Peyer's patch (tissue), 4 donors: ENCODE results near the gene PRSS8. TPM values are rescaled to one million over a fixed set of nuclear protein-coding genes. Genes with fewer than 3 reads are reported as not detected.
A peak's percentile ranks its signal among the peaks of the same experiment; 100 is the strongest.
"Not testable (repeated sequence)": the region's sequence is repeated elsewhere in the genome, so short reads cannot be mapped to it uniquely, and the experiment has no call there.

Experiments
- DNase-seq, 3 donors: peaks; one replicate each; pipeline ENCODE4 v3.0.0-alpha.2; 2017 to 2019
- H3K27ac ChIP-seq, 4 donors: fragments of 200-600 bp; sonication (generic); one replicate each; pipeline ENCODE4 v1.5.1; 2016 to 2019
- H3K27me3 ChIP-seq, 2 donors: fragments of 200-600 bp; sonication (generic); one replicate each; pipeline ENCODE4 v1.5.1; 2019
- H3K36me3 ChIP-seq, 3 donors: fragments of 200-600 bp; sonication (generic); one replicate each; pipeline ENCODE4 v1.5.1; 2016 to 2019
- H3K4me1 ChIP-seq, 4 donors: fragments of 200-600 bp; sonication (generic); one replicate each; pipeline ENCODE4 v1.5.1; 2016 to 2019
- H3K4me3 ChIP-seq, 4 donors: fragments of 200-600 bp; sonication (generic); 1 replicate in 3 of 4; 2 replicates in 1 of 4; pipeline ENCODE4 v1.5.1; 2016 to 2019; ENCODE audit warnings: mild to moderate bottlenecking in 1 of 4
- H3K9me3 ChIP-seq, 4 donors: fragments of 200-600 bp; sonication (generic); one replicate each; pipeline ENCODE4 v1.5.1; 2016 to 2019; ENCODE audit warnings: mild to moderate bottlenecking in 1 of 4
- POLR2A ChIP-seq, 2 donors: fragments of 450-650 bp; IDR thresholded peaks; one replicate each; pipeline ENCODE4 v1.5.1; 2017; ENCODE audit warnings: antibody characterized with exemption in 2 of 2, mild to moderate bottlenecking in 2 of 2, moderate library complexity in 2 of 2
- total RNA-seq, 4 donors: library from RNA; depleted of rRNA; stranded (reverse); fragments of >200 nt; gene quantifications; one replicate each; pipeline ENCODE4 v1.1.0, GENCODE V29; 2016
- TF ChIP-seq, protein P1 (sequence below), 6 experiments: fragments of 450-650 bp in 4 of 6; fragments of 200-600 bp in 2 of 6; sonication (generic) in 1 of 6; IDR thresholded peaks; one replicate each; pipeline ENCODE4 v1.5.1; 2017 to 2019; ENCODE audit warnings: antibody characterized with exemption in 6 of 6, mild to moderate bottlenecking in 3 of 6, moderate library complexity in 1 of 6

Gene PRSS8
- total RNA-seq, 4 donors from 2014 or later, result 27.2 to 666 (median 549) TPM

DNA sequence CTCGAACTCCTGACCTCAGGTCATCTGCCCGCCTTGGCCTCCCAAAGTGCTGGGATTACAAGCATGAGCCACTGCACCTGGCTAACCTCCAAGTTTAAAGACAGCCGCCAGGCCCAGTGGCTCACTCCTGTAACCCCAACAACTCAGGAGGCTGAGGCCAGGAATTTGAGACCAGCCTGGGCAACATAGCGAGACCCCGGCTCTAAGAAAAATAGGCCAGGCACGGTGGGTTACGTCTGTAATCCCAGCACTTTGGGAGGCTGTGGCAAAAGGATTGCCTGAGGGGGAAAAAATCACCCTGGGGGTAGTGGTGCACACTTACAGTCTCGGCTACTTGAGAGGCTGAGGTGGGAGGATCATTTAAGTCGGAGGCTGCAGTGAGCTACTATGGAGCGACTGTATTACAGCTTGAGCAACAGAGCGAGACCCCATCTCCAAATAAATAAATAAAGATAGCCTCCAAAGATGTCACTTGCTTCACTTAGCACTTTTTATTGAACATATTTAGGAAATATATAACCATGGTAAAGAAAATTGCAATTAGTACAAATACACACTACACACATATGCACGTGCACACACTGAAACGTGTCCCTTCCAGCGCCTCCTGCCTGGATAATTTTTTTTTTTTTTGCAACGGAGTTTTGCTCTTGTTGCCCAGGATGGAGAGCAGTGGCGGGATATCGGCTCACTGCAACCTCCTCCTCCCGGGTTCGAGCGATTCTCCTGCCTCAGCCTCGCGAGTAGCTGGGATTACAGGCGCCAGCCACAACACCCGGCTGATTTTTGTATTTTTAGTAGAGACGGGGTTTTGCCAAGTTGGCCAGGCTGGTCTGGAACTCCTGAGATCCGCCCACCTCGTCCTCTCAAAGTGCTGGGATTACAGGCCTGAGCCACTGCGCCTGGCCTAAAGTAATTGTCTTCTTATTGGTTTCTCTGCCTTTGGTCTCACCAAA, 28.7 kb downstream of the PRSS8 start:
- H3K4me3 ChIP-seq, result no peak overlapping the region
- no peak for TF ChIP-seq POLR2A (IDR thresholded peaks at IDR 0.05)
- TF ChIP-seq, protein P1, sequence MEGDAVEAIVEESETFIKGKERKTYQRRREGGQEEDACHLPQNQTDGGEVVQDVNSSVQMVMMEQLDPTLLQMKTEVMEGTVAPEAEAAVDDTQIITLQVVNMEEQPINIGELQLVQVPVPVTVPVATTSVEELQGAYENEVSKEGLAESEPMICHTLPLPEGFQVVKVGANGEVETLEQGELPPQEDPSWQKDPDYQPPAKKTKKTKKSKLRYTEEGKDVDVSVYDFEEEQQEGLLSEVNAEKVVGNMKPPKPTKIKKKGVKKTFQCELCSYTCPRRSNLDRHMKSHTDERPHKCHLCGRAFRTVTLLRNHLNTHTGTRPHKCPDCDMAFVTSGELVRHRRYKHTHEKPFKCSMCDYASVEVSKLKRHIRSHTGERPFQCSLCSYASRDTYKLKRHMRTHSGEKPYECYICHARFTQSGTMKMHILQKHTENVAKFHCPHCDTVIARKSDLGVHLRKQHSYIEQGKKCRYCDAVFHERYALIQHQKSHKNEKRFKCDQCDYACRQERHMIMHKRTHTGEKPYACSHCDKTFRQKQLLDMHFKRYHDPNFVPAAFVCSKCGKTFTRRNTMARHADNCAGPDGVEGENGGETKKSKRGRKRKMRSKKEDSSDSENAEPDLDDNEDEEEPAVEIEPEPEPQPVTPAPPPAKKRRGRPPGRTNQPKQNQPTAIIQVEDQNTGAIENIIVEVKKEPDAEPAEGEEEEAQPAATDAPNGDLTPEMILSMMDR (IDR thresholded peaks at IDR 0.05), result no peak
- H3K4me1 ChIP-seq, result peaks cover 0 to 19% (median 11%) of the 10 kb centered on the region in 4 donors
- H3K9me3 ChIP-seq, result no peaks in the 10 kb centered on the region
- H3K36me3 ChIP-seq, result peaks cover 0 to 23% (median 0%) of the 10 kb centered on the region in 3 donors
- no peak for DNase-seq
- H3K27me3 ChIP-seq, result no peaks in the 10 kb centered on the region
- peak overlapping the region in 1 of 4 donors; percentile 16 for H3K27ac ChIP-seq

DNA sequence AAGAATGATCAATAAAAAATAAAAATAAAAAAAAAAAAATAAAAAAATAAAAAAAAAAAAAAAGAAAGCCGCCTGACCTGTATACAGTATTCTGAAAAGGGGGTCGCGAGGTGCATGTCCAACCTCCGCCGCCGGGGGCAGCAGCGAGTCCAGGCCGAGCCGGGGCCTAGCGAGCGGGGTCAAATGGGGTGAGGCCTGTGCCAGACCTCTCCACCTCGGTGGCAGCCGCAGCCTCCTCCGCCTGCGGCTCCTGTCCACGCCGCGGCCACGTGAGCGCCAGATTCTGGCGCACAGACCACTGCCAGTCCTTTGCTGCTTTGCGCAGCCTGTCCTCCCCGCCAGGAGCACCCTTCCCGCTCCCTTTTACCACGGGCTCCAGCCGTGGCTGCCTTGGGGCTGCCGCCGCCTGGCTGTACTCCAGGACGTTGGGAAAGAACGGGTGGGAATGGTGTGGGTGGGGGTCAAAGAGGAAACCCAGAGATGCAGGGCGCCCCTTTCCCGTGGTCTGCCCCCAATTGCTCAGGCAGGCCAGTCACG, 29.8 kb downstream of the PRSS8 start:
- no peak for TF ChIP-seq POLR2A (IDR thresholded peaks at IDR 0.05)
- TF ChIP-seq, protein P1 (IDR thresholded peaks at IDR 0.05), result peak; percentile 76 to 86 (median 82)
- H3K4me1 ChIP-seq, result peaks cover 0 to 19% (median 11%) of the 10 kb centered on the region in 4 donors
- no peaks in the 10 kb centered on the region for H3K27me3 ChIP-seq
- no peaks in the 10 kb centered on the region for H3K9me3 ChIP-seq
- DNase-seq, result peak; percentile 83 to 92 (median 89)
- peak overlapping the region in 3 of 4 donors; percentile 23 to 46 (median 32) for H3K27ac ChIP-seq
- peak overlapping the region in 1 of 4 donors; percentile 25 for H3K4me3 ChIP-seq
- peaks cover 0 to 13% (median 0%) of the 10 kb centered on the region in 3 donors for H3K36me3 ChIP-seq

DNA sequence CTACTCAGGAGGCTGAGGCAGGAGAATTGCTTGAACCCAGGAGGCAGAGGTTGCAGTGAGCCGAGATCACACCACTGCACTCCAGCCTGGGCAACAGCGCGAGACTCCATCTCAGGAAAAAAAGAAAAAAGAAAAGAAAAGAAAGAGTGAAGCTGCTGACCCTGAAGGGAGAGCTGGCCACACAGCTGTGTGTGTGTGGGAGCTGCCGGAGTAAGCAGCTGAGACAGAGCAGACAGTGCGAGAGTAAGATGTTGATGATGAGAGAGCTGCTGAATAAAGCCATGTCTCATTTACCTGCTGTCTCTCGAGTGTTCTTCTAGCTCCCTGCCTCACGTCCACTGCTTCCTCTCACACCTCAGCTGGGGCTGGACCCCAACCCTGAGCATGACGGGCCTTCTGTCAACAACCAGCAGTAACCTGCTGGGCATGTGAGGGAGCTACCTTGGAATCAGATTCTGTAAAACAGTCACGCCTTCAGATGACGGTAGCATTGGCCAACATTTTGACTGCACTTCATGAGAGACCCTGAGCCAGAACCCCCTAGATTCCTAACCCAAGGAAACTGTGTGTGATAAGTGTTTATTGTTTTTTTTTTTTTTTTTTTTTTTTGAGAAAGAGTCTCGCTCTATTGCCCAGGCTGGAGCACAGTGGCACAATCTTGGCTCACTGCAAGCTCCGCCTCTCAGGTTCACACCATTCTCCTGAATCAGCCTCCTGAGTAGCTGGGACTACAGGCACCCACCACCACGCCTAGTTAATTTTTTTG, 34.5 kb downstream of the PRSS8 start:
- H3K27ac ChIP-seq, H3K4me3 ChIP-seq, H3K9me3 ChIP-seq, H3K4me1 ChIP-seq, DNase-seq, H3K27me3 ChIP-seq, H3K36me3 ChIP-seq: not testable (repeated sequence)

DNA sequence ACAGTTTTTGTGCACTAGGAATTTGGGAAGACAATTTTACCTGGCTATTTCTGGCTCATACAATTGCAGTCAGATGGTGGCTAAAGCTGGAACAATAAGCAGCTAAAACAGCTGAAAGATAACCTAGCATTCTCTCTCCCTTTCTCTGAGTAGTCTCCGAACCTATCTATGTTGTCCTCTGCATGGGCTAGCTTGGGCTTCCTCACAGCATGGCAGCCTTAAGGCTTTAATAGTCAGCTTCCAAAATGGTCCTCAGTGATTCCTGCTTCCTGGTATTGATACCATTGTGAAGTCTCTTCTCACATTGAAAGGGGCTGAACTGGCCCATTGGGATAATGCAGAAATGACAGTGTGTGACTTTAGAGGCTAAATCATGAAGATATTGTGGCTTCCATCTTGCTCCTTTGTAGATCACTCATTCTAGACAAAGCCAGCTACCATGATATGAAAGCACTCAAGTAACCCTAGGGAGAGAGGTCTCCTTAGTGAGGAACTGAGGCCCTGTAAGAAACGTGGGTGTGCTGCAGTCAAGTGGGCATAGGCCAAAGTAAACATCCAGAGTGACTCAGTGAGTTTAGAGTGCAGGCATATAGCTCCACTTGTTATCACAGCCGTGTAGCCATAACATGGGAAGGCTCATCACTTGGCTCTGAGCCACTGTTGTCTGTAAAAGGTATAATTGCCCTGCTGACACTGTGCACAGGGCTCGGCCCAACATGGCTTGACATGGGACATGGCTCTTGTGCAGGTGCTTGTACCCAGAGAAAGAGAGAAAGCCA, 35.5 kb downstream of the PRSS8 start:
- TF ChIP-seq POLR2A (IDR thresholded peaks at IDR 0.05), result no peak
- TF ChIP-seq, protein P1 (IDR thresholded peaks at IDR 0.05), result no peak
- Histone ChIP-seq H3K27ac (no peak overlapping the region), H3K27me3 (no peaks in the 10 kb centered on the region), H3K9me3 (no peaks in the 10 kb centered on the region), H3K36me3 (no peaks in the 10 kb centered on the region), H3K4me1 (peaks cover 0 to 12% (median 7%) of the 10 kb centered on the region in 4 donors), H3K4me3 (no peak overlapping the region)
- DNase-seq, result peak in 1 of 3 donors; percentile 47

DNA sequence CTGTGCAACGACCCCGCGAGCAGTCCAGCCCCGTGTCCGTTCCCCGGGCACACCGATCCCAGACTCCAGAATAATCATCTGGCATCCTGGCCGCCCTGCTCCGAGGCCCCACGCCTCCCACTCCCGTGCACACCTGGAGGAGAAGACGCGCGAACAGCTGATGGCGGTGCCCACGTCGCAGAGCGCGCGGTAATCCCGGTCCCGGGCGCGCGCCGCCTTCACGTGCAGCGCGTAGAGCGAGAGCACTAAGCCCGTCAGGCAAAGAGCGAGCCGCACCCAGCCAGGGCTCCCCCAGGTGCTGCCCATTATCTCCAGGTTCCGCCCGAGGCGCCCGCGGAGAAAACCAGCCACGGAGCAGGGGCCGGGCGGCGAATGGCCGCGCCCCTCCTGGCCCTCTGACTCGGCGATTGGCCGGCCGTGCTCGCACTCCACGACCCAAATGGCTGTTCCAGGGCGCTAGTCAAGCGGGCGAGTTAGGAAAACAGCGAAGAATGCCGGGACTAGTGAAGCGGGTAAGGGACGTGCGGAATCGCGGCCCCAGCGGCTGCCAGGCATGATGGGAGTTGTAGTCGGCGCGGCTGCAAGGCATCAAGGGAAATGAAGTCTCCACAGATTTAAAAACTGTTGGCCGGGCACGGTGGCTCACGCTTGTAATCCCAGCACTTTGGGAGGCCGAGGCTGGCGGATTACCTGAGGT, 41.0 kb downstream of the PRSS8 start, which contains the start of gene VKORC1:
Gene VKORC1 (minus strand): TSS at position 374 of the 697 bp plus-strand sequence. CDS start 68 bp downstream, at position 306.
- Histone ChIP-seq H3K4me1 (peaks cover 0 to 19% (median 13%) of the 10 kb centered on the region in 4 donors), H3K27me3 (no peaks in the 10 kb centered on the region), H3K36me3 (peaks cover 0 to 19% (median 0%) of the 10 kb centered on the region in 3 donors), H3K27ac (peak within 1 kb of the TSS; percentile 85 to 91 (median 88)), H3K4me3 (peak within 1 kb of the TSS; percentile 70 to 79 (median 74)), H3K9me3 (no peaks in the 10 kb centered on the region)
- DNase-seq, result peak; percentile 89 to 97 (median 96)
- TF ChIP-seq, protein P1 (IDR thresholded peaks at IDR 0.05), result peak in 2 of 6 experiments; percentile 20 to 26
- peak; percentile 74 to 91 for TF ChIP-seq POLR2A (IDR thresholded peaks at IDR 0.05)
